Trophoblast cell (in vitro differentiated cells and primary cell): ENCODE results near the gene HIGD1C.
"Not testable (repeated sequence)": the region's sequence is repeated elsewhere in the genome, so short reads cannot be mapped to it uniquely, and the experiment has no call there.

Experiments used
- DNase-seq, 2 donors: peaks; one replicate each; pipeline ENCODE4 v3.0.0-alpha.2; 2016
- H2AFZ ChIP-seq: 2 replicates; pipeline ENCODE4 v1.6.1; 2013; ENCODE audit warnings: low read length, moderate library complexity, mild to moderate bottlenecking; ENCODE audit not compliant: insufficient read depth, poor library complexity
- H2AK5ac ChIP-seq: 2 replicates; pipeline ENCODE4 v1.6.1; 2013; ENCODE audit warnings: mild to moderate bottlenecking, low read length
- H2BK120ac ChIP-seq: 2 replicates; pipeline ENCODE4 v1.6.1; 2013; ENCODE audit warnings: low read length, mild to moderate bottlenecking, moderate library complexity; ENCODE audit not compliant: insufficient read depth, poor library complexity
- H2BK12ac ChIP-seq: 2 replicates; pipeline ENCODE4 v1.6.1; 2013; ENCODE audit warnings: mild to moderate bottlenecking, low read length, moderate library complexity
- H2BK5ac ChIP-seq: 2 replicates; pipeline ENCODE4 v1.6.1; 2013; ENCODE audit warnings: low read length, low read depth, moderate library complexity, mild to moderate bottlenecking; ENCODE audit not compliant: poor library complexity
- H3K14ac ChIP-seq: 2 replicates; pipeline ENCODE4 v1.6.1; 2013; ENCODE audit warnings: mild to moderate bottlenecking, low read length
- H3K18ac ChIP-seq: 2 replicates; pipeline ENCODE4 v1.6.1; 2013; ENCODE audit warnings: mild to moderate bottlenecking, low read length
- H3K23ac ChIP-seq: 2 replicates; pipeline ENCODE4 v1.6.1; 2013; ENCODE audit warnings: low read length
- H3K27ac ChIP-seq: 2 replicates; pipeline ENCODE4 v1.5.1; 2013; ENCODE audit warnings: low read depth, mild to moderate bottlenecking, inconsistent platforms, low read length, moderate library complexity
- H3K27me3 ChIP-seq: 2 replicates; pipeline ENCODE4 v1.6.1; 2013; ENCODE audit warnings: inconsistent platforms, mild to moderate bottlenecking, low read length, moderate library complexity; ENCODE audit not compliant: insufficient read depth
- H3K36me3 ChIP-seq, 2 experiments: 1 replicate in 1 of 2; 2 replicates in 1 of 2; pipeline ENCODE4 v1.6.1; 2013; ENCODE audit warnings: low read length in 2 of 2, mild to moderate bottlenecking in 2 of 2, moderate library complexity in 1 of 2; ENCODE audit not compliant: insufficient read depth in 2 of 2, control insufficient read depth in 1 of 2
- H3K4ac ChIP-seq: 2 replicates; pipeline ENCODE4 v1.6.1; 2013; ENCODE audit warnings: low read depth, mild to moderate bottlenecking, low read length, moderate library complexity
- H3K4me1 ChIP-seq, 2 experiments: 1 replicate in 1 of 2; 2 replicates in 1 of 2; pipeline ENCODE4 v1.6.1; 2013; ENCODE audit warnings: low read length in 2 of 2, mild to moderate bottlenecking in 2 of 2, moderate library complexity in 1 of 2; ENCODE audit not compliant: insufficient read depth in 2 of 2, control insufficient read depth in 1 of 2
- H3K4me2 ChIP-seq: 2 replicates; pipeline ENCODE4 v1.6.1; 2013; ENCODE audit warnings: inconsistent platforms, mild to moderate bottlenecking, low read length, moderate library complexity
- H3K4me3 ChIP-seq: 2 replicates; pipeline ENCODE4 v1.5.1; 2013; ENCODE audit warnings: mild to moderate bottlenecking, low read depth, low read length, inconsistent platforms
- H3K79me1 ChIP-seq: one replicate; pipeline ENCODE4 v1.6.1; 2013; ENCODE audit warnings: low read length
- H3K79me2 ChIP-seq: 2 replicates; pipeline ENCODE4 v1.6.1; 2013; ENCODE audit warnings: low read length, mild to moderate bottlenecking; ENCODE audit not compliant: control insufficient read depth, insufficient read depth, poor library complexity
- H3K9ac ChIP-seq: 2 replicates; pipeline ENCODE4 v1.6.1; 2013; ENCODE audit warnings: mild to moderate bottlenecking, low read length
- H3K9me3 ChIP-seq: 2 replicates; pipeline ENCODE4 v1.6.1; 2013; ENCODE audit warnings: low read depth, mild to moderate bottlenecking, control low read depth, inconsistent platforms, low read length; ENCODE audit not compliant: insufficient read depth
- H4K12ac ChIP-seq: 2 replicates; pipeline ENCODE4 v1.6.1; 2013; ENCODE audit warnings: low read depth, mild to moderate bottlenecking, low read length, moderate library complexity
- H4K8ac ChIP-seq: 2 replicates; pipeline ENCODE4 v1.6.1; 2013; ENCODE audit warnings: low read depth, mild to moderate bottlenecking, low read length, moderate library complexity
- H4K91ac ChIP-seq: one replicate; pipeline ENCODE4 v1.6.1; 2013; ENCODE audit warnings: low read depth, mild to moderate bottlenecking, low read length, moderate library complexity
- WGBS: extraction: QIAGEN DNeasy Blood & Tissue Kit; methylation state at CpG from one replicate; pipeline ENCODE4 v1.1.7; 2013; ENCODE audit warnings: missing lambda C conversion rate; ENCODE audit not compliant: insufficient read length, insufficient coverage; ENCODE audit errors: extremely low coverage; 5-methylcytosine and 5-hydroxymethylcytosine counted together

HIGD1C gene

GRCh38 chr12:50927766-50928224, 24.5 kb upstream of the HIGD1C start:
- H2BK120ac ChIP-seq = peak overlapping the region; percentile 97
- no peak overlapping the region for H3K9ac ChIP-seq
- H4K91ac ChIP-seq = peak overlapping the region; percentile 94
- H2BK5ac ChIP-seq = peak overlapping the region; percentile 65
- H3K23ac ChIP-seq = no peak overlapping the region
- peak overlapping the region; percentile 68 for H2AK5ac ChIP-seq
- peak overlapping the region; percentile 75 for H3K14ac ChIP-seq
- peak overlapping the region; percentile 35 for H2AFZ ChIP-seq
- peaks cover 34% of the 10 kb centered on the region for H3K79me1 ChIP-seq
- H3K27me3 ChIP-seq = no peaks in the 10 kb centered on the region
- no peak for DNase-seq
- H3K9me3 ChIP-seq = no peaks in the 10 kb centered on the region
- H3K4me2 ChIP-seq = no peak overlapping the region
- peaks cover 26 to 30% of the 10 kb centered on the region in 2 experiments for H3K4me1 ChIP-seq
- peak overlapping the region; percentile 97 for H3K18ac ChIP-seq
- peak overlapping the region; percentile 90 for H3K4ac ChIP-seq
- H3K27ac ChIP-seq = peak overlapping the region; percentile 77
- H3K36me3 ChIP-seq = peaks cover 0 to 1% of the 10 kb centered on the region in 2 experiments
- peak overlapping the region; percentile 46 for H4K8ac ChIP-seq
- WGBS = no CpG with 5 or more reads among the region's 6 CpGs
- H3K79me2 ChIP-seq = peaks cover 14% of the 10 kb centered on the region
- H2BK12ac ChIP-seq = peak overlapping the region; percentile 93
- peak overlapping the region; percentile 77 for H4K12ac ChIP-seq
- no peak overlapping the region for H3K4me3 ChIP-seq

- H3K18ac ChIP-seq = peak overlapping the region; percentile 97
- H3K4ac ChIP-seq = peak overlapping the region; percentile 90
- H2BK120ac ChIP-seq = peak overlapping the region; percentile 97
- H3K79me2 ChIP-seq = peaks cover 14% of the 10 kb centered on the region
- peak overlapping the region; percentile 94 for H4K91ac ChIP-seq
- H3K9me3 ChIP-seq = no peaks in the 10 kb centered on the region
- H2AK5ac ChIP-seq = no peak overlapping the region
- peak overlapping the region; percentile 35 for H2AFZ ChIP-seq
- no peak overlapping the region for H3K9ac ChIP-seq
- no peaks in the 10 kb centered on the region for H3K27me3 ChIP-seq
- H4K8ac ChIP-seq = peak overlapping the region; percentile 46
- peaks cover 27 to 30% of the 10 kb centered on the region in 2 experiments for H3K4me1 ChIP-seq
- H3K14ac ChIP-seq = peak overlapping the region; percentile 75
- no CpG with 5 or more reads among the region's 3 CpGs for WGBS
- H3K4me2 ChIP-seq = no peak overlapping the region
- no peak overlapping the region for H3K4me3 ChIP-seq
- peak overlapping the region; percentile 93 for H2BK12ac ChIP-seq
- peak overlapping the region; percentile 65 for H2BK5ac ChIP-seq
- peaks cover 33% of the 10 kb centered on the region for H3K79me1 ChIP-seq
- H4K12ac ChIP-seq = no peak overlapping the region
- no peak for DNase-seq
- peak overlapping the region; percentile 77 for H3K27ac ChIP-seq
- no peak overlapping the region for H3K23ac ChIP-seq
- peaks cover 0 to 1% of the 10 kb centered on the region in 2 experiments for H3K36me3 ChIP-seq
Measured at GRCh38 chr12:50928392-50928791, 24.0 kb upstream of the HIGD1C start.

GRCh38 chr12:50929831-50930230, 22.5 kb upstream of the HIGD1C start:
- H4K91ac ChIP-seq = peak overlapping the region; percentile 77
- peak overlapping the region; percentile 56 for H3K27ac ChIP-seq
- H3K9me3 ChIP-seq = no peaks in the 10 kb centered on the region
- H3K4me3 ChIP-seq = no peak overlapping the region
- no peak for DNase-seq
- no peak overlapping the region for H3K9ac ChIP-seq
- H3K79me2 ChIP-seq = peaks cover 14% of the 10 kb centered on the region
- peak overlapping the region; percentile 36 for H2BK5ac ChIP-seq
- no peak overlapping the region for H3K4ac ChIP-seq
- no peaks in the 10 kb centered on the region for H3K27me3 ChIP-seq
- no CpG with 5 or more reads among the region's 3 CpGs for WGBS
- no peak overlapping the region for H2AFZ ChIP-seq
- H3K14ac ChIP-seq = no peak overlapping the region
- no peak overlapping the region for H4K8ac ChIP-seq
- H2AK5ac ChIP-seq = peak overlapping the region; percentile 7
- no peak overlapping the region for H3K4me2 ChIP-seq
- peaks cover 0 to 4% of the 10 kb centered on the region in 2 experiments for H3K36me3 ChIP-seq
- peak overlapping the region; percentile 78 for H2BK120ac ChIP-seq
- H3K79me1 ChIP-seq = peaks cover 31% of the 10 kb centered on the region
- peak overlapping the region; percentile 60 for H3K18ac ChIP-seq
- H2BK12ac ChIP-seq = peak overlapping the region; percentile 88
- H3K4me1 ChIP-seq = peaks cover 27 to 36% of the 10 kb centered on the region in 2 experiments
- no peak overlapping the region for H4K12ac ChIP-seq
- no peak overlapping the region for H3K23ac ChIP-seq

- Histone ChIP-seq H2AFZ (peak overlapping the region; percentile 45), H3K79me1 (peaks cover 25% of the 10 kb centered on the region), H4K91ac (peak overlapping the region; percentile 64), H3K18ac (peak overlapping the region; percentile 76), H3K4me1 (peaks cover 22 to 34% of the 10 kb centered on the region in 2 experiments), H2BK5ac (peak overlapping the region; percentile 73), H3K27ac (peak overlapping the region; percentile 56)
- not testable (repeated sequence) for H2AK5ac ChIP-seq, H3K14ac ChIP-seq, H3K27me3 ChIP-seq, H3K23ac ChIP-seq, H3K4ac ChIP-seq, H3K9ac ChIP-seq, H3K4me3 ChIP-seq, H3K4me2 ChIP-seq, H2BK120ac ChIP-seq, H4K8ac ChIP-seq, H3K9me3 ChIP-seq, H3K79me2 ChIP-seq, H3K36me3 ChIP-seq, H4K12ac ChIP-seq, H2BK12ac ChIP-seq
- no CpG with 5 or more reads among the region's 12 CpGs for WGBS
- peak; percentile 92 to 93 for DNase-seq
Measured at GRCh38 chr12:50930477-50930876, 21.9 kb upstream of the HIGD1C start.
